ENCODE results near the gene BTNL9. TPM values are rescaled to one million over a fixed set of nuclear protein-coding genes. Genes with fewer than 3 reads are reported as not detected.
"Not testable (repeated sequence)": the region's sequence is repeated elsewhere in the genome, so short reads cannot be mapped to it uniquely, and the experiment has no call there.

The BTNL9 gene
- total RNA-seq, 1 experiment from 2014 or later, result 5.0 TPM

GRCh38 chr5:181098762-181099601 is 58.9 kb downstream of the BTNL9 start:
- H3K4me1 Mint-ChIP-seq (ENCODE audit: low read depth, unreplicated experiment), result peaks cover 3% of the 10 kb centered on the region
- TF ChIP-seq CTCF (IDR thresholded peaks at IDR 0.05; ENCODE audit: unreplicated experiment), result no peak
- H3K27me3 Mint-ChIP-seq (ENCODE audit: unreplicated experiment), result peaks cover 23% of the 10 kb centered on the region
- H3K36me3 Mint-ChIP-seq (ENCODE audit: insufficient read depth, unreplicated experiment), result peaks cover 1% of the 10 kb centered on the region
- no peaks in the 10 kb centered on the region for H3K9me3 Mint-ChIP-seq (ENCODE audit: low read depth, unreplicated experiment)
- no TSS peak for BruUV-seq (replicated peaks)
- DNase-seq, result no peak
- intact Hi-C loops (cut with micrococcal nuclease; ENCODE audit: unreplicated experiment), result no loop called here
- no peak overlapping the region for H3K4me3 Mint-ChIP-seq (ENCODE audit: low read depth, unreplicated experiment)
- H3K27ac Mint-ChIP-seq (ENCODE audit: unreplicated experiment), result no peak overlapping the region
- CTCF ChIA-PET, result no interaction called here

GRCh38 chr5:181099602-181100086 is 59.6 kb downstream of the BTNL9 start:
- Mint-ChIP-seq H3K36me3 (ENCODE audit: insufficient read depth, unreplicated experiment) (peaks cover 5% of the 10 kb centered on the region), H3K27ac (ENCODE audit: unreplicated experiment) (no peak overlapping the region), H3K4me1 (ENCODE audit: low read depth, unreplicated experiment) (peaks cover 10% of the 10 kb centered on the region), H3K9me3 (ENCODE audit: low read depth, unreplicated experiment) (no peaks in the 10 kb centered on the region), H3K4me3 (ENCODE audit: low read depth, unreplicated experiment) (no peak overlapping the region), H3K27me3 (ENCODE audit: unreplicated experiment) (peaks cover 30% of the 10 kb centered on the region)
- no TSS peak for BruUV-seq (replicated peaks)
- intact Hi-C loops (cut with micrococcal nuclease; ENCODE audit: unreplicated experiment), result no loop called here
- no peak for DNase-seq
- no peak for TF ChIP-seq CTCF (IDR thresholded peaks at IDR 0.05; ENCODE audit: unreplicated experiment)
- CTCF ChIA-PET, result interaction anchor here (0.6 kb wide), 1 partner anchor 103 kb away, joined by 7 read pairs; no protein-coding TSS in a partner anchor

- intact Hi-C loops (cut with micrococcal nuclease; ENCODE audit: unreplicated experiment), result no loop called here
- no peak for TF ChIP-seq CTCF (IDR thresholded peaks at IDR 0.05; ENCODE audit: unreplicated experiment)
- peaks cover 36% of the 10 kb centered on the region for H3K27me3 Mint-ChIP-seq (ENCODE audit: unreplicated experiment)
- H3K4me1 Mint-ChIP-seq (ENCODE audit: low read depth, unreplicated experiment), result peaks cover 14% of the 10 kb centered on the region
- BruUV-seq (replicated peaks), result no TSS peak
- H3K36me3 Mint-ChIP-seq (ENCODE audit: insufficient read depth, unreplicated experiment), result peaks cover 5% of the 10 kb centered on the region
- H3K4me3 Mint-ChIP-seq (ENCODE audit: low read depth, unreplicated experiment), result no peak overlapping the region
- H3K9me3 Mint-ChIP-seq (ENCODE audit: low read depth, unreplicated experiment), result no peaks in the 10 kb centered on the region
- CTCF ChIA-PET, result interaction anchor here (0.6 kb wide), 1 partner anchor 102 kb away, joined by 7 read pairs; no protein-coding TSS in a partner anchor
- DNase-seq, result no peak
- no peak overlapping the region for H3K27ac Mint-ChIP-seq (ENCODE audit: unreplicated experiment)
Measured at GRCh38 chr5:181100121-181100875, 60.2 kb downstream of the BTNL9 start.

- DNase-seq; CTCF ChIA-PET; H3K4me3 Mint-ChIP-seq (ENCODE audit: low read depth, unreplicated experiment); intact Hi-C loops (cut with micrococcal nuclease; ENCODE audit: unreplicated experiment); H3K9me3 Mint-ChIP-seq (ENCODE audit: low read depth, unreplicated experiment); H3K27ac Mint-ChIP-seq (ENCODE audit: unreplicated experiment); H3K36me3 Mint-ChIP-seq (ENCODE audit: insufficient read depth, unreplicated experiment); BruUV-seq (replicated peaks): not testable (repeated sequence)
- H3K27me3 Mint-ChIP-seq (ENCODE audit: unreplicated experiment), result peaks cover 45% of the 10 kb centered on the region
- H3K4me1 Mint-ChIP-seq (ENCODE audit: low read depth, unreplicated experiment), result peaks cover 14% of the 10 kb centered on the region
Measured at GRCh38 chr5:181101030-181101641, 61.1 kb downstream of the BTNL9 start.

- H3K9me3 Mint-ChIP-seq (ENCODE audit: low read depth, unreplicated experiment); H3K36me3 Mint-ChIP-seq (ENCODE audit: insufficient read depth, unreplicated experiment); H3K27ac Mint-ChIP-seq (ENCODE audit: unreplicated experiment); H3K4me3 Mint-ChIP-seq (ENCODE audit: low read depth, unreplicated experiment); CTCF ChIA-PET; DNase-seq; BruUV-seq (replicated peaks); intact Hi-C loops (cut with micrococcal nuclease; ENCODE audit: unreplicated experiment): not testable (repeated sequence)
- peaks cover 14% of the 10 kb centered on the region for H3K4me1 Mint-ChIP-seq (ENCODE audit: low read depth, unreplicated experiment)
- peaks cover 55% of the 10 kb centered on the region for H3K27me3 Mint-ChIP-seq (ENCODE audit: unreplicated experiment)
Measured at GRCh38 chr5:181101930-181102674, 62.0 kb downstream of the BTNL9 start.

- H3K36me3 Mint-ChIP-seq (ENCODE audit: insufficient read depth, unreplicated experiment); CTCF ChIA-PET; H3K9me3 Mint-ChIP-seq (ENCODE audit: low read depth, unreplicated experiment); BruUV-seq (replicated peaks); intact Hi-C loops (cut with micrococcal nuclease; ENCODE audit: unreplicated experiment); DNase-seq; H3K27ac Mint-ChIP-seq (ENCODE audit: unreplicated experiment): not testable (repeated sequence)
- Mint-ChIP-seq H3K27me3 (ENCODE audit: unreplicated experiment) (peaks cover 68% of the 10 kb centered on the region), H3K4me1 (ENCODE audit: low read depth, unreplicated experiment) (peaks cover 14% of the 10 kb centered on the region), H3K4me3 (ENCODE audit: low read depth, unreplicated experiment) (peak overlapping the region; percentile 61)
Measured at GRCh38 chr5:181104259-181104568, 64.1 kb downstream of the BTNL9 start.

Measured in Calu3 (cell line).